DMS153 (cell line): ENCODE results near the gene SH2D6.
A peak's percentile ranks its signal among the peaks of the same experiment; 100 is the strongest.
"Not testable (repeated sequence)": the region's sequence is repeated elsewhere in the genome, so short reads cannot be mapped to it uniquely, and the experiment has no call there.

ENCODE experiments used
- DNase-seq: peaks from one replicate; lab custom pipeline; 2025; lab: John Stamatoyannopoulos, UW

The SH2D6 gene

DNA sequence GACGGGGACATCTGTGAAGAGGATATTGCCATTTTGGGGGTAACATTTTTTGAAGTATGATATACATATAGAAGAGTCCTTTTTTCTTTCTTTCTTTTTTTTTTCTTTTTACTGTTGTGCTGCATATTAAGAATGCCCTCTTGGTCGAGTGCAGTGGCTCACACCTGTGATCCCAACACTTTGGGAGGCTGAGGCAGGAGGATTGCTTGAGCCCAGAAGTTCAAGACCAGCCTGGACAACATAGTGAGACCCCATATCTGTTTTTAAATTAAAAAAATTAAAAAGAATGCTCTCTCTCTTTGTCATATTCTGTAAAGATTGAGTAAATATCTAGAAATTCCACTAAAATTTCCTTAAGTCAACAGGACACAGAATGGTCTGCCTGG is 3.6 kb downstream of the SH2D6 start:
- DNase-seq, result no peak

DNA sequence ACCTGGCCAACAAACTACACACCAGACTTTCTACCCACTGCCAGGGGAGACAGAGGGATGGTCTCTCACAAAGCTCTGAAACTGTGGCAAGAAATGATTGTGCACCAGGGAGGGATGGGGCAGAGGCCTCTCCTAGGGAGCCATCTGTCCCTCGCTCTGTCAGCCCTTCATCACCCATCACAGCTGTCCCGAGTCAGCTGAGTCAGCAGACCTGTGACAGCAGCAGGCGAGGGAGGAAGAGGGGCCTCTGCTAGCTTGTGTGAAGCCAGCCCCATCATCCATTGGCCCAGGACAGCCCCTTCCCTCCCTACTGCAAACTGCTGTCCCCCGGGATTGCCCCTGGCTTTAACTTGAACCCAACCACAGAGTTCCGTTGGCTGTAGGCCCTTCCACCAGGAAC is 5.0 kb downstream of the SH2D6 start:
- no peak for DNase-seq

DNA sequence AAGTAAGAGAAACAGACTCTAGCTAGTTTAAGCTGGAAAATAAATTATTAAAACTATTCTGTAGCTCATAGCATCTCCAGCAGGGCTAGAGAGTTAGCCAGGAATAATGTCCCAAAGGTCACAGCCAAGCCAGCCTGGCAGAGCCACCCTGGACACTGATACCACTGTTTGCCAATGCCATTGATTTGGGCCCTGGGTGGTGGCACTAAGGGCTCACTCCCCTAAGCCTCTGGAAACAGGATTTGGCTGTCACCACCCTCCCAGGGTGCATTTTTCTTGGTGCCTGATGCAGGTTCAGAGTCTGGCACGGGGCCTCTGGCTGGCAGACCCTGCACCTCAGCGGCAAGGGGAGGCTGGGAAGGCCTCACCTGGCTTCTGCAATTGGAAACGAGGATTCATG is 7.1 kb downstream of the SH2D6 start:
- DNase-seq, result no peak

DNA sequence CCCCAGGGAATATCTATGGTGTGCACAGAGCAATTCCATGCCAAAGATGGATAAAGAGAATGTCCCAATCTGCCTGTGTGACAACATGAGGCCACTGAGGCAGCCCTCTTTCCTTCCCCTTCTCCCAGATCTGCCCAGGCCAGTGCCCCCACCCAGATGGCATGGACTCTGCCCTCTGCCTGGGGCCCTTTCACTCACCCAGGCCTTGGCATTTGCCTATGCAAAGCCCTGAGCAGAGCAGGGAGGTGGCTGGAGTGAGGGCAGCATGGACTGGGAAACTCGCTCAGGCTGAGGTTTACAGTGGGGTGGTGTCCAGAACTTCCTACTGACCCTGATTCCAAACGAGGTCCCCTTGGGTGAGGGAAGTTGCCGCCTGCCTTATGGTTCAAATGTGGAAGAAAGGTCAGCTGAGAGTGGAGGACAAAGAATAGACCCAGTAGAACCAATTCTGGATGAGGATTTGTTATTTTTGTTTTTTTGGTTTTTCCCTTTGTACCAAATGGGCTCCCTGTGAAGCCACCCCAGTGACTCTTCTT is 8.9 kb downstream of the SH2D6 start:
- no peak for DNase-seq

DNA sequence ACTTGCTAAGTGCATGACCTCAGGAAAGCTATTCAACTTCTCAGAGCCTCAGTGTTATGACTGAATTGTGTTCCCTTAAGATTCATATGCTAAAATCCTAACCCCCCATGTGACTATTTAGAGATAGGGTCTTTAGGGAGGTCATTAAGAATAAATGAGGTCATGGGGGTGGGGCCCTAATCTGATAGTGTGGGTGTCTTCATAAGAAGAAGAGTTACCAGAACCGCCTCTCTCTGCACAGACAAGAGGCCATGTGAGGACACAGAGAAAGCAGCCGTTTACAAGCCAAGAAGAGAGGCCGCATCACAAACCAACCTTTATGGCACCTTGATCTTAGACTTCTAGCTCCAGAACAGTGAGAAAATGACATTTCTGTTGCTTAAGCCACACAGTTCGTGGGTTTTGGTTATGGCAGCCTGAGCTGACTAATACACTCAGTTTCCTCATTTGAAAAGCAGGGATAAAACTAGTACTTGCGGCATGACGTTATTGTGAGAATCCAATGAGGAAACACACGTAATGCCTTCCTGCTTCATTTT is 9.9 kb downstream of the SH2D6 start:
- DNase-seq, result no peak

DNA sequence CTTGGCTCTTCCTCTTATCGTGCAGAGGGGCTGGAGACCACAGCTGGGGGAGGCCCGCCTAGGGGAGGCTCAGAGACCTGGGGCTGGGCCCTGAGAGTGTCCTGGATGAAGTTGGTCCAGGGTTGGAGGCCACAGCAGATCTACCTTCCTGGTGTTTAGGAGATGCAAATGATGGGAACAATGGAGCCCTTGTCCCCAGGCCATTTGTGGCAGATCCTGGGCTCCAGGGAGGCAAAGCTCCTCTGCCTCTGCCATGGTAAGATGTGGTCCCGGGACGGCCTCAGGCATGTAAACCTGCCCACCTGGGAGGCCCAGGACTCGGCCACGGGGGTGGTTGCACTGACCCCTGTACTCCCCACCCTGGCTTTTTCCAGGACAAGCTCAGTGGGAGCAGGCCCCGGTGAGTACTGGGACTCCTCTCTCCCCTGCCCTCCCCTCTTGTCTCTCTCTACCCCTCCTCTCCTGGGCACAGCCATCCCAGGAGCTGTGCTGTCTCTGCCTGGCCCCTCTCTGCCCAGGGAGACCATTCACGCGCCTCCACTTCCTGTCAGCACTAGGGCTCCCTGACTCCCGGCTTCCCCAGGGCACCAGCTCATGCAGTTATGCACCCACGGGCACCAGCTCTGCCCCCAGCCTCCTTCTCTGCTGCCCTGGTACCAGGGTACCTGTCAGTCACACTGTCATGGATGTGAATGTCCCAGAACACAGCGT is 10.9 kb downstream of the SH2D6 start:
- DNase-seq, result no peak

DNA sequence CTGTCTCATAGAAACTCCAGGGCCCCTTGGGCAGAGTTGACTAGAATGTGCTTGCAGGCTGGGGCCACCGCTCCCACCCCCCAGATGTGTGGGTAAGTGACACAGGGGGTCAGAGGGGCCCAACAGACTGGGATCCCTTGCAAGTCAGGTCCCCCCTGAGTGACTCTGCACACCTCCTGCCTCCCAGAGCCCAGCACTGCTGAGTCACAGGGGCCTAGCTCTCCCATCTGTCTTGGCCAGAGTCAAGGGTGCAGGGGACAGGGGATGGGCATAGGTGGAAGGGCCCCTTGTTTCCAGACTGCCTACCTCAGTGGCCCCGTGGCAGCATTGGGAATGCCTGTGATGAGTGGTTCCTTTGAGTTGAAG is 11.4 kb downstream of the SH2D6 start:
- no peak for DNase-seq

DNA sequence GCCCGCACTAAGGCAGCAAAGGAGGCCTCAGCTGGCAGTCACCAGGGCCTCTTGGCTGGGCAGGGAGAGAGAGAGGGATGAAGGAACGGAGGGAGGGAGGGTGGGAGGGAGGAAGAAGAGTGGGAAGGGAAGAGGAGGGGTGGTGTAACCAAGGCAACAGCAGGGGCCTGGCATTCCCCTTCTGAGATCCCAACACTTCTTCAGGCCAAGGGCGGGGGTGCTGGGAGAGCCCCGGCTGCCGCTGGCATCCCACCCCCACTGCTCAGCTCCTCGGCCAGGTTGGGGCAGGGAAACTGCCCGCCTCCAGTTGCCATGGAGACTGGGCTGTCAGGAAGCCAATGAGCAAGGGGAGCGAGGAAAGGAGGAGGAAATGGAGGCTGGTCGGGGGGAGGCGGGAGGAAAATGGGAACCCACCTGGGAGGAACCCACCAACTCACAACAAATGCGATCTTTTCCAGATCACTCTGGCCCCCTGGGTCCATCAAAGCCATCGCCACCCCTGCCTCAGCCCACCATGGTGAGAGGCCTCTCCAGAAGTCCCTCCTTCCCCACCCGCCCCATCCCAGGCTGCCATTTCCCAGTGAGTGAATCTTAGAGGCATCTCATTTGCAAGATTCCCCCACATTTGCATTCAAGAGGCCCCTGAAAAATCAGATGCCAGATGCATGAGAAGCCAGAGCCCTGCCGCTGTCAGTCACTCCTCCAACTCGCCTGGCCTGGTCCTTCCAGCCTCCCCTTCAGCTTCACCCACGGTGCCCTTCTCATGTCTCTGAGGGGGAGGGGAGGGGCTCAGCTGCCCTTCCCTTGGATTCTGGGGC is 12.4 kb downstream of the SH2D6 start:
- no peak for DNase-seq

DNA sequence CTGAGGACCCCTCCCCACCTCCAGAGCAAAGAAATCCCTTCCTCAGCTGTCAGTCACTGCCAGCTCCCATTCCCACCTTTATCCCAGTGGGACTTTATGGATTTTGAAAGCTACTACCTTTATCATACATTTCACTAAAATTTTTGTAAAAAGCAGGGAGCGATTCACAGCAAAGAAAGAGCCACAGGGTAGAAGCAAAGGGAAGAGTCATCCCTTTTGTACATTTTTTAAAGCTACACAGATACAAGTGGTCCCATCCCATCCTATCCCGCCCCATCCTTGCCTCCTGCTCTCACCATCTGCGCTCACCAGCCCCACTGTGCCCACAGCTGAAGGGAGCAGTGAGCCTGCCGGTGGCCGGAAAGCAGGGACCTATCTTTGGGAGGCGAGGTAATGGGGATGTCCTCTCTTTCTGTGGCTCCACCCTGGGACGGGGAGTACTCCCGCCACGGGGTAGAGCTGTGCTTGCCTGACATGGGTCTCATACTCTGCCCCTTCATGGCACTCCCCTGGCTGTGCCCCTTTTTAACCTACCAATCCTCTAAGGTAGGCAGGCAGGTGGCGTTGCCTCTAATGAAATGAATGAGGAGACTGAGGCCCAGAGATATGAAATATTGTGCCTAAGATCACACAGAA is 13.2 kb downstream of the SH2D6 start:
- no peak for DNase-seq

DNA sequence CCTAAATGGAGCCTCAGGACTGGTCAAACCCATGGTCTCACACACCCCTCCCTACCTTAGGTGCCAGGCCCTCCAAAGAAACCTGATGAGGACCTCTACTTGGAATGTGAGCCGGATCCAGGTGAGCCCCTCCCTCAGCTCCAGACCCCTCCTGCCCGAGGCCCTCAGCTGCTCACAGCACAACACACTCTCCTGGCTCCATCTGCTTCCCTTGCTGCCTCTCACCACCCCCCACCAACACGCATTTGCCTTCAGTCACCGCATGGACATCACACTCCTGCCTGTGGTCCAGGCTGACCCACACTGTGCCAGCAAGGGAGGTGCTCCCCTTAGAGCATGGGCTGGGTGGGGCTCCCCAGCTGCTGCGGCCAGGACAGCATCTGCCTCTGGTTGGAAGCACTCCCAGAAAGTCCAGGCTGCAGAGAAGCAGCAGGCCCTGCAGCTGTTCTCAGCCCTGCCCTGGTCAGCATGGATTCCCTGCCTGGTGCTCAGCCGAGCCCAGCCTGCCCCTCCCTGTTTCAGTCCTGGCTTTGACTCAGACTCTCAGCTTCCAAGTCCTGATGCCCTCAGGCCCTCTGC is 15.1 kb downstream of the SH2D6 start:
- no peak for DNase-seq

DNA sequence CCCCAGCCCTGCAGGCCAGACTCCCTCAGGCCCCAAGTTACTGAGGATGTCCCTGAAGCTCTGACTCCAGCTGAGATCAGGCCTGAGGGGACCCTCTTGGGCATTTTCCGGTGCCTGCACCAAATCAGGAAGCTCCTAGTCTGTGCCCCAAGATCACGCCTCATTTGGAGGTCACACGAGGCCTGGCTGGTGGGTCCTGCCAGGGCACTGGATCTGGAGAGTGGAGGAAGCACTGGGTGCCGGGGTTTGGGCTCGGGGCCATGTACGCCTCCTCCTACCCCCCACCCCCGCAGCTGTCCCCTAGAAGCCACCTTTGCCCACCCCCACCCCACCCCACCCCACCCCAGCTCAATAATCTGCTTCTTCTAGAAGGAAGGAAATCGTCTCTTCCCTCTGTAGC is 16.2 kb downstream of the SH2D6 start:
- no peak for DNase-seq

DNA sequence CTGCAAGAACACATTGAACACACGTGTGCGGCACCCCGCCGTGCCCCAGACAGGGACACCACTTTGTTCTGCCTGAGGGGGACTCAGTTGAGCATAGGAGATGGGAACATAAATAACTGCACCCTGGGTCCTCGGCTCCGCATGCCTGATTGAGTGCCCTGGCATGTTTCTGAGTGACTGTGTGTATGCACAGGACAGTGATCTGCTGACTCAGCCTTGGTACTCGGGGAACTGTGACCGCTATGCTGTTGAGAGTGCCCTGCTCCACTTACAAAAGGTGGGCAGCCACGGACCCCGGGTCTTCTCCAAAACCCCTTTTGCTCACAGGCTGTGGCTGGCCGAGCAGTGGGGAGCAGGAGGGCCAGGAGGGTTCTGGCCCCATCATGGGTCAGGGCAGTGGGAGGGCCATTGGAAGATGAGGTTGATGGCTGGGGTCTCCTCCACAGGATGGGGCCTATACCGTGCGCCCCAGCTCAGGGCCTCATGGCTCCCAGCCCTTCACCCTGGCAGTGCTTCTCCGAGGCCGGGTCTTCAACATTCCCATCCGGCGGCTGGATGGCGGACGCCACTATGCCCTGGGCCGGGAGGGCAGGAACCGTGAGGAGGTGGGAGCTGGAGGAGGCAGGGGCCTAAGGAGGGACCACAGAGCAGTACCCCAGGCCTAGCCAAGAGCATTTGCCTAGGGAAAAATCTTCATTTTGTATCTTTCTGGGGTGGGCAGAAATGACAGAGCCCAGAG is 16.9 kb downstream of the SH2D6 start:
- DNase-seq, result no peak

DNA sequence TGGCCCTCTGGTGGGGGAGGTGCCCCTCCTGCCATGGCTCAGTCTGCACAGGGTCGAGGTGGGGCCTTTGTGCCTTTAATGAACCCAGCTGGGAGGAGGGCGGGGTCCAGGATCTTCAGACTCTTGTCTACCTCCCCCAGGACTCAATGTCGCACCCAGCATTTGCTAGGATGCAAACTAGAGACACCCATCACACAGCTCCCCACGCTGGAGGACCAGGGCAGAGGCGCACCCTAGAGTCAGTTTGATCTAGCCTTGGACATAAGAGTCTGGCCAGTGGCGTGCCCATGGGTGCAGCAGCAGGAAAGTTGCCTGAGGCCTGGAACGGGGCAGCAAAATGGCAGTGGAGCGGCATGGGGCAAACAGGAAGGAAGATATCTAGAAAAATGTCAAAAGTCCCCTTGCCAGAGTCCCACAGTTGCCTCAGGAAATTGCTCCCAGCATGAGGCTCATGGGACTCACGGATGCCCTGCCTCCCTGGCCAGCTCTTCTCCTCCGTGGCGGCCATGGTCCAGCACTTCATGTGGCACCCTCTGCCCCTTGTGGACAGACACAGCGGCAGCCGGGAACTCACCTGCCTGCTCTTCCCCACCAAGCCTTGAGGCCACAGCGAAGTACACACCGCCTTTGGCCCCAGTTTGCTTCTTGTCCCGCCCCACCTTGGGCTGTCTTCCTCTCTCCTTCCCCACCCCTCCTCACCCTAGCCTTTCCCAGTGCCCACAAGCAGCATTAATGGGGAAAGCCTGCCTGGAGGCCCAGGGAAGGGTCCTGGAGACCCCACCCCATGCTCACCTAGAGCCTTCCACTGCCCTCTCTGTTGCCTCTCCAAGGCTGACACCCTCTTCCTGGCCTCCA is 17.7 kb downstream of the SH2D6 start:
- DNase-seq, result no peak

DNA sequence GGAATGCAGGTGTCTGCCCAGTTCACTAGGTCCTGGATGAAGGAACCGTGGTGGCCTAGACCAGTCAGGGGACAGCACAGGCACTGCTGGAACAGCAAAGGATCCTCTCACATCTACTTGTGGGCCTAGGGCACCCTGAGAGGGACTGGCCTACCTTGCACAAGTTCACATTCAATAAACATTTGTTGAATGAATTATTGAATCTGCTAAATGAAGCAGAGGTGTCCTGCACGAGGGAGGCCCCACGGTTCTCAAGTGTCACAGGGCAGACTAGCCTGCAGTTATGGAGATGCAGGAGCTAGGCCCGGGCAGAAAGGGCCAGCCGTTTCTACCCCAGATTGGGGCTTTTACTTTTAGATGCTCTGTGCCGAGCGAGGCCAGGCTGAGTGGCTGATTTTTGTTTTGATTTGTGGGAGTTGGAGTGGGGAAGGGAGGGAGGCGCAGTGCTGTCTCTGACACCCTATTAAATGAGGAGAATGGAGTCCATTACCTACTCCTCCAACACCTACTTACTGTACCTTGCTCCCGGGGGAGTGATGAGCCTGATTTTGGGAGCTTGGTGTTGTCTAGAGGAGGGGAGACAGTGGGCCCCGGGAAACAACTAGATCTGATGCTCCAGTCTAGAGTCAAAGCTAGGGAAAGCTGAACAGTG is 18.4 kb downstream of the SH2D6 start:
- DNase-seq, result no peak

DNA sequence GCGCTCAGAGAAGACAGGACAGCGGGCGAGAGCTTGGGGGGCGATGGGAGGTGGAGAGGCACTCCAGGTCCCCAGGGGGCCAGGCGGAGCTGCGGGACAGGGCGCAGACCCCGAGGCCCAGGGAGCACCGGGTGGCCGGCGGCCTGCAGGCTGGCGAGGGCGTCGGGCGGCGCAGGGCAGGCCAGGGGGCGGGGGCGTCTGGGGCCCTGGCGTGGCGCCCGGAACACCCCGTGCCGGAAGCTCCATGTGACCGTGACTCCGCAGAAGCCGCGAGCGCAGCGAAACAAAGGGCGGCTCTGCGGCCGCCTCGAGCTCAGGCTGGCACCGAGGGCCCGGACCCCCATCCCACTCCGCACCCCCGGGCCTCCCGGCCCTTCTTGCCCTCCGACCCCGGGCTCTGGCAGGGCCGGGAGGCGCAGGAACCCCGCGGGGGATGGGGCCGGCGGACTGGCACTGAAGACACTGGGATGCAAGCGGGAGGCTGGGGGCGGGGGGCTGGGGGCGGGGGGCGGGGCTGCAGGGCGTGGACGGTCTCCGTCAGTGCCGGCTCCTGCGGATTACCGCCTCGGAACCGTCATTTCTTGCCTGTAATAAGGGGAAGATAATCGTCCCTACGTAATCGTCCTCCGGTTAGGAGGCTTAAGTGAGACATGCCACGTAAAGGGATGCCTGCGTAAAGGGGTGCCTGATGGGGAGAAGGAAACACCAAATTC is 19.1 kb downstream of the SH2D6 start:
- DNase-seq, result peak; percentile 54

DNA sequence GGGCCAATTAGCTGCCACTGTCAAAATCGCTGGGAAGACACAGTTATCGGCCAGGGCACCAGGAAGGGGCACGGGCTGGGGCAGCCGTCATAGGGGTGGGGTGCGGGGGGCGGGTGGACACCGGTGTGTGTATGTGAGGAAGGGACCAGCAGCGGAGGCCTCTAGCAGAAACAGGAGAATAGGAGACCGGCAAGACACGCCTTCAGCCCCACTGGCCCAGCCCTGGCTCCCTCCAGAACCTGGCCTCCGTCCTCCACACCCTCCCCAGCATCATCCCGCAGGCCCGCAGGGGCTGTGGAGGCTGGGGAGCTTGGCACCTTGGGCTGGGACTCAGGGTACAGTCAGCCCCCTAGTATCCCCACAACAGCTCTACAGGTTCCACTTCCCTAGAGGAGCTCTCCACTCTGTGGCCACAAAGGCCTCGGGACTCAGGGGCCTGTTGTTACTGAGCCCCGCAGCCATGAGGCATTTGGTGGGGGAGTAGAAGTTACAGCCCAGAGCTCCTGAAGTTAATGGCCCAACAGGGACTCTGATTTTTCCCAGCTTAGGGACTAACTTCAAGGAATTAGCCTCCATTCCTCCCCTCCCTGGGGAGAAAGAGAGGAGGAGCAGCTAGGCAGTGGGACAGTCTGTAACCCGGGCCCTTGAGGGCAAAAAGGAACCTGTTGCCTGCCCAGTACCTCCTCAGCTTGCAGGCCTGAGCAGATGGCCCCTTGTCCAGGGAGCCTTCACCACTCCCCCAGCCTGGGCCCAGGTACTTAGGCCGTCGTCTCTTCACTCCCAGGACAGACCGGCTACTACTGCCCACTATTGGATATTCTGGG is 19.9 kb downstream of the SH2D6 start:
- DNase-seq, result no peak

DNA sequence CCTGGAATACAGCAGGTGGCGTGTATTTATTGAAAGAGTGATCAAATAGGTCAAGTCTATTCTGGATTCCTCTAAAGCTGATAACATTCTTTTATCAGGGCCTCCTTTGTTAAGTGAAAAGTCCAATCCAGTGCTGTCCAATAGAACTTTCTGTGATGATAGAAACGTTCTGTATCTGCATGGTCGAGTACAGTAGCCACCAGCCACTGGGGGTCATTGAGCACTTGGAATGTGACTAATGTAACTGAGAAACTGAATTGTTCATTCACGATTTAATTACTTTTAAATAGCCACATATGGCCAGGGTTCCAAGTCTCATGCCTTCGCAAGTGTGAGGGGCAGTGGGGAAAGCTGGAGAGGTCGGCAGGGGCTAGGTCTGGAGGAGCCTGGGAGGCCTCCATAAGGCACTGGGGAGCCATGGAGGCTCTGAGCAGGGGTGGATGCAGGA is 20.5 kb downstream of the SH2D6 start:
- no peak for DNase-seq

DNA sequence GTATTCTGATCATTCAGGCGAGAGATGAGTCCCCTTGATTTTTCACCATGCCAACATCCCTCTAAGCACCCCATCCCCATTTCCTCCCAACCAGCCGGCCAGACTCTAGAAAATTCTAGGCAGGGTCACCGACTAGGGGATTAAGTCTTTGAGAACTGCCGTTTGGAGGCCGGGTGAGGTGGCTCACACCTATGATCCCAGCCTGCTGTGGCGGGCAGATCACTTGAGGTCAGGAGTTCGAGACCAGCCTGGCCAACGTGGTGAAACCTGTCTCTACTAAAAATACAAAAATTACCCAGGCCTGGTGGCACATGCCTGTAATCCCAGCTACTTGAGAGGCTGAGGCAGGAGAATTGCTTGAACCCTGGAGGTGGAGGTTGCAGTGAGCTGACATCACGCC is 21.1 kb downstream of the SH2D6 start:
- DNase-seq, result not testable (repeated sequence)

DNA sequence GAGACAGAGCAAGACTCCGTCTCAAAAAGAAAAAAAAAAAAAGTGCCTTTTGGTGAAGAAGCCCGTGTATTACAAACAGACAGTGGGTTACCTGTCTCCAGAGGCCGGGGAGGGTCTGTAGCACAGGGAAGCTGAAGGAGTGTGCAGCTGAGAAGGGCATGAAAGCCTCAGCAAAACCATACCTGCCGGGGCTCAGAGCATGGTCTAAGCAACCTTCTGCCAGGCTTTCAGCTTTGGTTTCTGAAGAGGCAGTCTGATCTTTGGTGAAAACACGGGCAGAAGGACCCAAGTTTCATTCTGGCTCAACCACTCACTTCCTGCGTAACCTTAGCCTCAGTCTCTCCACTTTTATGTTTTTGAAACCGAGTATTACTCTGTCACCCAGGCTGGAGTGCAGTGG is 21.5 kb downstream of the SH2D6 start:
- no peak for DNase-seq
